ENCODE results near the gene TSPYL6.
"Not testable (repeated sequence)": the region's sequence is repeated elsewhere in the genome, so short reads cannot be mapped to it uniquely, and the experiment has no call there.

Gene TSPYL6

DNA sequence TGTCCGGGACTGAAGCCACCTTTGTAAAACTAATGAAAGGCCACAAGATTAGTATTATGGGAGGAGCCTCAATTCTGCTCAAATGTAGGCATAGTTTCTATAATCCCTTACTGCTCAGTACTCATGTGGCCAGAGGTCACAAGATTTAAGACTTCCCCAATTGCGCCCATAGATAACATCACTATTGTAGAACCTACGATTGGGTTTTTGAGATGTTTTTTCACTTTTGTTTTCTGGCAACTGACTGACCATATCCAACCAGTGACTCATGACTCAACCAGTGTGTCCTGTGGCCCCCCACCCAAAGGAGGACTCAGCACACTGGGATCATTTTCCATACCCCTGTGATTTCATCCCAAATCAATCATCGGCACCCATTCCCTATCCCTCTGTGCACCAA is 15.2 kb upstream of the TSPYL6 start:
- Histone ChIP-seq H3K9me3 (ENCODE audit: insufficient read depth, low read length) (no peaks in the 10 kb centered on the region), H3K4me3 (ENCODE audit: insufficient read length, low read depth) (no peak overlapping the region), H3K4me1 (ENCODE audit: insufficient read depth, insufficient read length) (no peaks in the 10 kb centered on the region), H3K36me3 (ENCODE audit: insufficient read depth, insufficient read length, low read length) (no peaks in the 10 kb centered on the region), H3K27me3 (ENCODE audit: insufficient read depth, insufficient read length) (no peaks in the 10 kb centered on the region), H3K9ac (ENCODE audit: insufficient read length, low read depth) (no peak overlapping the region)
- TF ChIP-seq YY1 (IDR thresholded peaks at IDR 0.05; ENCODE audit: insufficient read depth, insufficient read length): no peak
- no peak for TF ChIP-seq ZNF274 (IDR thresholded peaks at IDR 0.05; ENCODE audit: low read depth, low read length)
- TF ChIP-seq SUZ12 (IDR thresholded peaks at IDR 0.05; ENCODE audit: extremely low read depth, insufficient read depth, insufficient read length): no peak
- DNase-seq (ENCODE audit: low read depth, low spot score): no peak

- Histone ChIP-seq H3K9ac (ENCODE audit: insufficient read length, low read depth) (no peak overlapping the region), H3K4me1 (ENCODE audit: insufficient read depth, insufficient read length) (no peaks in the 10 kb centered on the region), H3K27me3 (ENCODE audit: insufficient read depth, insufficient read length) (no peaks in the 10 kb centered on the region)
Observed at GRCh38 chr2:54267577-54267976, 11.5 kb upstream of the TSPYL6 start.

DNA sequence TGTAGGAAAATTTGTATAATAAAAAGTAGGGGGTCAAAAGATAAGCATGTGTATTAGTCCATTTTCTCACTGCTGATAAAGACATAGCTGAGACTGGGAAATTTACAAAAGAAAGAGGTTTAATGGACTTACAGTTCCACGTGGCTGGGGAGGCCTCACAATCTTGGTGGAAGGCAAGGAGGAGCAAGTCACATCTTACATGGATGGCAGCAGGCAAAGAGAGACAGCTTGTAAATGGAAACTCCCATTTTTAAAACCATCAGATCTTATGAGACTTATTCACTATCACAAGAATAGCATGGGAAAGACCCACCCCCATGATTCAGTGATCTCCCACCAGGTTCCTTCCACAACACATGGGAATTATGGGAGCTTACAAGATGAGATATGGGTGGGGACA is 9.1 kb upstream of the TSPYL6 start:
- H3K4me1 ChIP-seq (ENCODE audit: insufficient read depth, insufficient read length); DNase-seq (ENCODE audit: low read depth, low spot score); H3K27me3 ChIP-seq (ENCODE audit: insufficient read depth, insufficient read length); H3K4me3 ChIP-seq (ENCODE audit: insufficient read length, low read depth); H3K9ac ChIP-seq (ENCODE audit: insufficient read length, low read depth); H3K9me3 ChIP-seq (ENCODE audit: insufficient read depth, low read length); H3K36me3 ChIP-seq (ENCODE audit: insufficient read depth, insufficient read length, low read length): not testable (repeated sequence)

More at GRCh38 chr2:54267577-54267976, 11.5 kb upstream of the TSPYL6 start:
- H3K36me3 ChIP-seq (ENCODE audit: insufficient read depth, insufficient read length, low read length): no peaks in the 10 kb centered on the region
- no peak for DNase-seq (ENCODE audit: low read depth, low spot score)
- TF ChIP-seq YY1 (IDR thresholded peaks at IDR 0.05; ENCODE audit: insufficient read depth, insufficient read length) (no peak), SUZ12 (IDR thresholded peaks at IDR 0.05; ENCODE audit: extremely low read depth, insufficient read depth, insufficient read length) (no peak), ZNF274 (IDR thresholded peaks at IDR 0.05; ENCODE audit: low read depth, low read length) (no peak)
- no peaks in the 10 kb centered on the region for H3K9me3 ChIP-seq (ENCODE audit: insufficient read depth, low read length)
- no peak overlapping the region for H3K4me3 ChIP-seq (ENCODE audit: insufficient read length, low read depth)

DNA sequence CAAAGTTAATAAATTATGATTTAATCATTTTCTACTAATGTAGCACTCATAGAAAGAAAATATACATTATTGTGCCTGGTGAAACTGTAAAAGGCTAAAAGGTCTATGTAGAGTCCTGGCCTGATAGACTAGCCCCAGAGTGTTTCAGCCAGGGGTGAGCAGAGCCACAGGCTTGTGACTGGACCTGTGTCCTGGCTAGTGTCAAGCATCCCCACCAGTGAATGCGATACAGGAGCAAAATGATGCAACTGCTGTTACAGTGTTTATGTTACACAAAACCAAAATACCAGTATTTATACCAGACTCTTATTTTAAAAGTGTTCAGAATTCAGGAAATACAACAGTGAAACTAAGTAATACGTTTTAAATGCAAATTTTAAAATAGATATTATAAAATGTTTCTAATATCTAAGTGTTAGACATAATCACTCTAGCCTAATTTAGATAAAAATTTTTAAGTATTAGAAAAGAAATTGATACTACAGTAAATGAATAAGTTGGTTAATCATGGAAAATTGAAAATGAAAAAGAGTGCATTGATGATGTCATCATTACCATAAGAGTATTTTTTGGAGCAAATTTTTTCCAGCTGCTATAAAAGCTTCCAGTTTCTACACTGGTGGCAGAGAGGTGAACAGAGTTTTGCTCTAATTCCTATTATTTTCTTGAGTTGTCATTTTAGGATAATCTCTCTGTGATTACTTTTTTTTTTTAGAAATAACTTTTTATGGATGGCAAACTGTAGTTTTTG is 6.2 kb upstream of the TSPYL6 start:
- Histone ChIP-seq H3K4me1 (ENCODE audit: insufficient read depth, insufficient read length) (no peaks in the 10 kb centered on the region), H3K27me3 (ENCODE audit: insufficient read depth, insufficient read length) (no peaks in the 10 kb centered on the region), H3K9me3 (ENCODE audit: insufficient read depth, low read length) (no peaks in the 10 kb centered on the region), H3K9ac (ENCODE audit: insufficient read length, low read depth) (no peak overlapping the region), H3K4me3 (ENCODE audit: insufficient read length, low read depth) (no peak overlapping the region), H3K36me3 (ENCODE audit: insufficient read depth, insufficient read length, low read length) (no peaks in the 10 kb centered on the region)
- TF ChIP-seq ZNF274 (IDR thresholded peaks at IDR 0.05; ENCODE audit: low read depth, low read length) (no peak), YY1 (IDR thresholded peaks at IDR 0.05; ENCODE audit: insufficient read depth, insufficient read length) (no peak)
- no peak for DNase-seq (ENCODE audit: low read depth, low spot score)

- TF ChIP-seq SUZ12 (IDR thresholded peaks at IDR 0.05; ENCODE audit: extremely low read depth, insufficient read depth, insufficient read length) (no peak), YY1 (IDR thresholded peaks at IDR 0.05; ENCODE audit: insufficient read depth, insufficient read length) (no peak), ZNF274 (IDR thresholded peaks at IDR 0.05; ENCODE audit: low read depth, low read length) (no peak)
- Histone ChIP-seq H3K4me3 (ENCODE audit: insufficient read length, low read depth) (no peak overlapping the region), H3K9ac (ENCODE audit: insufficient read length, low read depth) (no peak overlapping the region), H3K36me3 (ENCODE audit: insufficient read depth, insufficient read length, low read length) (no peaks in the 10 kb centered on the region), H3K9me3 (ENCODE audit: insufficient read depth, low read length) (no peaks in the 10 kb centered on the region), H3K27me3 (ENCODE audit: insufficient read depth, insufficient read length) (no peaks in the 10 kb centered on the region), H3K4me1 (ENCODE audit: insufficient read depth, insufficient read length) (no peaks in the 10 kb centered on the region)
- no peak for DNase-seq (ENCODE audit: low read depth, low spot score)
Observed at GRCh38 chr2:54261537-54261936, 5.5 kb upstream of the TSPYL6 start.

GRCh38 chr2:54260241-54260595 is 4.2 kb upstream of the TSPYL6 start:
- no peaks in the 10 kb centered on the region for H3K9me3 ChIP-seq (ENCODE audit: insufficient read depth, low read length)
- H3K4me1 ChIP-seq (ENCODE audit: insufficient read depth, insufficient read length): no peaks in the 10 kb centered on the region
- TF ChIP-seq YY1 (IDR thresholded peaks at IDR 0.05; ENCODE audit: insufficient read depth, insufficient read length) (no peak), ZNF274 (IDR thresholded peaks at IDR 0.05; ENCODE audit: low read depth, low read length) (no peak), SUZ12 (IDR thresholded peaks at IDR 0.05; ENCODE audit: extremely low read depth, insufficient read depth, insufficient read length) (no peak)
- H3K4me3 ChIP-seq (ENCODE audit: insufficient read length, low read depth): no peak overlapping the region
- H3K36me3 ChIP-seq (ENCODE audit: insufficient read depth, insufficient read length, low read length): no peaks in the 10 kb centered on the region
- no peak overlapping the region for H3K9ac ChIP-seq (ENCODE audit: insufficient read length, low read depth)
- DNase-seq (ENCODE audit: low read depth, low spot score): no peak
- no peaks in the 10 kb centered on the region for H3K27me3 ChIP-seq (ENCODE audit: insufficient read depth, insufficient read length)

DNA sequence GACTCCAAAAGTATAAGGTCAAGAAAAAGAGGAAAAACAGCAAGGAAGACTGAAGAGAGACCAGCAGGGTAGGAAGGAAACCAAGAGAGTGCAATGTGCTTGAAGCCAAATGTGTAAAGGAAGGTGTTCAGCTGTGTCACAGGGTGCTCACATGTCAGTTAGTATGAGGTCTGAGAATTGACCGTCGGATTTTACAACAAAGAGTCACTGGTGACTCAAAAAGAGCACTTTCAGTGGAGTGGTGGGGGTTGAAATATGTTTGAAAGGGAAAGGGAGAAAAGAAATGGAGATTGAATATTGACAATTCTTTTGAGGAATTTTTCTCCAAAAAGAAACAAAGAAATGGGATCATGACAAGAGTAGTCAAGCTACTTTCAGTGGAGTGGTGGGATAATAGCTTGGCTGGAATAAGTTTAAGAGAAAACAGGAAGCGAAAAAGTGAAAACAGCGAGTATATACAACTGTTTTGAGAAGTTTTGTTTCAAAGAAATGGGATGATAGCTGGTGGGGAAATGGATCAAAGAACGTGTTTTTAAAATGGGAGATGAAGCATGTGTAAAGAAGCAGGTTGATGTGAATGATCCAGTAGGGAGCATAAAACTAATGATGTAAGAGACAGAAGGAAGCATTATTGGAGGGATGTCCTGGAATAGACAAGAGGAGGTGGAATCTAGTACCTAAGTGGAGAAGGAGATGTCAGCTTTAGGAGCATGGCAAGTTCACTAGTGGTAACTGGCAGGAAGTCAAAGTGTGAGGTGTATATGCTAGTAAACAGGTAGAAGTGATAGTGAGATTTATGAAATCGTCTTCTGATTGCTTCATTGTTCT is 3.6 kb upstream of the TSPYL6 start:
- H3K4me1 ChIP-seq (ENCODE audit: insufficient read depth, insufficient read length): no peaks in the 10 kb centered on the region
- no peak for DNase-seq (ENCODE audit: low read depth, low spot score)
- no peak overlapping the region for H3K4me3 ChIP-seq (ENCODE audit: insufficient read length, low read depth)
- TF ChIP-seq YY1 (IDR thresholded peaks at IDR 0.05; ENCODE audit: insufficient read depth, insufficient read length) (no peak), ZNF274 (IDR thresholded peaks at IDR 0.05; ENCODE audit: low read depth, low read length) (no peak), SUZ12 (IDR thresholded peaks at IDR 0.05; ENCODE audit: extremely low read depth, insufficient read depth, insufficient read length) (no peak)
- H3K9me3 ChIP-seq (ENCODE audit: insufficient read depth, low read length): no peaks in the 10 kb centered on the region
- H3K9ac ChIP-seq (ENCODE audit: insufficient read length, low read depth): no peak overlapping the region
- H3K36me3 ChIP-seq (ENCODE audit: insufficient read depth, insufficient read length, low read length): no peaks in the 10 kb centered on the region
- no peaks in the 10 kb centered on the region for H3K27me3 ChIP-seq (ENCODE audit: insufficient read depth, insufficient read length)
